Chondrocyte (in vitro differentiated cells): ENCODE measurements around the gene CDH12. TPM values are rescaled to one million over a fixed set of nuclear protein-coding genes. Genes with fewer than 3 reads are reported as not detected.
A peak's percentile ranks its signal among the peaks of the same experiment; 100 is the strongest.

Experiments
- DNase-seq: peaks from one replicate; pipeline ENCODE4 v3.0.0; 2021; ENCODE audit warnings: mixed read lengths, low spot score
- H3K27ac Mint-ChIP-seq: one replicate; pipeline ENCODE4 v1.8.0; 2021; ENCODE audit warnings: mild to moderate bottlenecking, moderate library complexity, mixed read lengths; ENCODE audit not compliant: unreplicated experiment
- H3K27me3 Mint-ChIP-seq: 2 replicates; pipeline ENCODE4 v1.8.0; 2021; ENCODE audit warnings: low read depth, mixed read lengths
- H3K36me3 Mint-ChIP-seq: 2 replicates; pipeline ENCODE4 v1.8.0; 2021; ENCODE audit warnings: low read depth, mixed read lengths
- H3K4me1 Mint-ChIP-seq: 2 replicates; pipeline ENCODE4 v1.8.0; 2021; ENCODE audit warnings: low read depth, mild to moderate bottlenecking, mixed read lengths
- H3K4me3 Mint-ChIP-seq: one replicate; pipeline ENCODE4 v1.8.0; 2021; ENCODE audit warnings: mild to moderate bottlenecking, moderate library complexity, mixed read lengths; ENCODE audit not compliant: unreplicated experiment
- H3K9me3 Mint-ChIP-seq: 2 replicates; pipeline ENCODE4 v1.8.0; 2021; ENCODE audit warnings: low read depth, mixed read lengths
- CTCF ChIP-seq: fragments of 200-600 bp; sonication (generic); IDR thresholded peaks from 2 replicates; pipeline ENCODE4 v1.5.0; 2021; ENCODE audit warnings: antibody characterized with exemption, mild to moderate bottlenecking, moderate library complexity
- total RNA-seq: library from RNA; stranded (reverse); gene quantifications from 3 replicates; pipeline ENCODE4 v1.2.1, GENCODE V29; 2021

CDH12 gene
- total RNA-seq, 1 donor from 2014 or later: not detected

GRCh38 chr5:22372826-22373660 is 480.1 kb downstream of the CDH12 start:
- peak; percentile 44 for DNase-seq
- Mint-ChIP-seq H3K9me3 (peaks cover 4% of the 10 kb centered on the region), H3K4me1 (no peaks in the 10 kb centered on the region), H3K4me3 (no peak overlapping the region), H3K27me3 (no peaks in the 10 kb centered on the region), H3K27ac (no peak overlapping the region), H3K36me3 (no peaks in the 10 kb centered on the region)
- no peak for TF ChIP-seq CTCF

GRCh38 chr5:22372376-22372775 is 480.8 kb downstream of the CDH12 start:
- peak; percentile 38 for DNase-seq
- no peaks in the 10 kb centered on the region for H3K36me3 Mint-ChIP-seq
- TF ChIP-seq CTCF: no peak
- H3K4me3 Mint-ChIP-seq: no peak overlapping the region
- H3K27ac Mint-ChIP-seq: no peak overlapping the region
- H3K9me3 Mint-ChIP-seq: peaks cover 4% of the 10 kb centered on the region
- H3K4me1 Mint-ChIP-seq: no peaks in the 10 kb centered on the region
- no peaks in the 10 kb centered on the region for H3K27me3 Mint-ChIP-seq

- no peak for TF ChIP-seq CTCF
- H3K27me3 Mint-ChIP-seq: peaks cover 2% of the 10 kb centered on the region
- no peak overlapping the region for H3K4me3 Mint-ChIP-seq
- no peak for DNase-seq
- no peaks in the 10 kb centered on the region for H3K9me3 Mint-ChIP-seq
- H3K27ac Mint-ChIP-seq: no peak overlapping the region
- no peaks in the 10 kb centered on the region for H3K36me3 Mint-ChIP-seq
- no peaks in the 10 kb centered on the region for H3K4me1 Mint-ChIP-seq
Observed at GRCh38 chr5:22354956-22355355, 498.2 kb downstream of the CDH12 start.

GRCh38 chr5:22352493-22352892 is 500.7 kb downstream of the CDH12 start:
- no peak overlapping the region for H3K27ac Mint-ChIP-seq

GRCh38 chr5:22351178-22351577 is 502.0 kb downstream of the CDH12 start:
- H3K36me3 Mint-ChIP-seq: no peaks in the 10 kb centered on the region
- DNase-seq: no peak
- no peak overlapping the region for H3K27ac Mint-ChIP-seq
- H3K4me3 Mint-ChIP-seq: no peak overlapping the region
- TF ChIP-seq CTCF: no peak
- H3K27me3 Mint-ChIP-seq: peaks cover 2% of the 10 kb centered on the region
- H3K9me3 Mint-ChIP-seq: no peaks in the 10 kb centered on the region
- H3K4me1 Mint-ChIP-seq: no peaks in the 10 kb centered on the region

More at GRCh38 chr5:22352493-22352892, 500.7 kb downstream of the CDH12 start:
- Mint-ChIP-seq H3K9me3 (no peaks in the 10 kb centered on the region), H3K4me3 (no peak overlapping the region), H3K36me3 (no peaks in the 10 kb centered on the region), H3K27me3 (peaks cover 2% of the 10 kb centered on the region), H3K4me1 (no peaks in the 10 kb centered on the region)
- no peak for DNase-seq
- no peak for TF ChIP-seq CTCF
